Activated CD8-positive, alpha-beta T cell treated with anti-CD3 and anti-CD28 coated beads, Interleukin-2, amount 10 ng/mL, durations not matched to agents 7 days and 5 days (primary cell): ENCODE measurements around the gene MLXIP. TPM values are rescaled to one million over a fixed set of nuclear protein-coding genes. Genes with fewer than 3 reads are reported as not detected.

Experiments
- ATAC-seq: fragments of 150-1000 bp; cut with Tn5 transposase; one replicate; pipeline ENCODE4 v1.10.0; 2021; ENCODE audit warnings: moderate library complexity
- CTCF ChIA-PET: fragments of 350-600 bp; sonication (Branson Sonifier 250); formaldehyde crosslinking; loops from one replicate; lab custom pipeline; 2021; ENCODE audit warnings: antibody characterized with exemption; lab: Charles Lee
- POLR2A ChIA-PET: fragments of 350-600 bp; sonication (Branson Sonifier 250); formaldehyde crosslinking; loops from one replicate; lab custom pipeline; 2021; ENCODE audit warnings: antibody characterized with exemption; lab: Charles Lee
- DNase-seq: peaks from one replicate; pipeline ENCODE4 v3.0.0-alpha.2; 2020
- H3K27ac Mint-ChIP-seq: one replicate; pipeline ENCODE4 v1.8.0; 2021; ENCODE audit warnings: mild to moderate bottlenecking, mixed read lengths
- H3K27me3 Mint-ChIP-seq: one replicate; pipeline ENCODE4 v1.8.0; 2021; ENCODE audit warnings: low read depth, mixed read lengths
- H3K36me3 Mint-ChIP-seq: one replicate; pipeline ENCODE4 v1.8.0; 2021; ENCODE audit warnings: low read depth, mixed read lengths
- H3K4me1 Mint-ChIP-seq: one replicate; pipeline ENCODE4 v1.8.0; 2021; ENCODE audit warnings: low read depth, mixed read lengths
- H3K4me3 Mint-ChIP-seq: one replicate; pipeline ENCODE4 v1.8.0; 2021; ENCODE audit warnings: mild to moderate bottlenecking, mixed read lengths
- H3K9me3 Mint-ChIP-seq: one replicate; pipeline ENCODE4 v1.8.0; 2022; ENCODE audit warnings: mixed read lengths; ENCODE audit not compliant: insufficient read depth
- total RNA-seq, 2 experiments: library from RNA; stranded (reverse); gene quantifications; one replicate each; pipeline ENCODE4 v1.2.3, GENCODE V29; 2021

The MLXIP gene
- total RNA-seq, 2 experiments from 2014 or later = 38.8 to 42.7 TPM

GRCh38 chr12:122158700-122159285 lies 80.2 kb downstream of the MLXIP start:
- ChIA-PET POLR2A (no interaction called here), CTCF (interaction anchor here (0.7 to 3.1 kb wide), 3 partner anchors 32 to 44 kb away, joined by 3 to 14 read pairs (median 4); partner anchors contain the start of gene B3GNT4)
- Mint-ChIP-seq H3K4me3 (no peak overlapping the region), H3K27ac (no peak overlapping the region), H3K27me3 (peaks cover 5% of the 10 kb centered on the region), H3K4me1 (peaks cover 20% of the 10 kb centered on the region), H3K36me3 (no peaks in the 10 kb centered on the region), H3K9me3 (no peaks in the 10 kb centered on the region)
- no peak for DNase-seq
- ATAC-seq = no peak

GRCh38 chr12:122159882-122160281 lies 81.3 kb downstream of the MLXIP start:
- H3K9me3 Mint-ChIP-seq = no peaks in the 10 kb centered on the region
- DNase-seq (no peak), ATAC-seq (no peak)
- CTCF ChIA-PET = interaction anchor here (0.6 to 3.1 kb wide), 5 partner anchors 29 to 985 kb away, joined by 3 to 14 read pairs (median 3); partner anchors contain the start of gene B3GNT4
- peaks cover 2% of the 10 kb centered on the region for H3K27me3 Mint-ChIP-seq
- POLR2A ChIA-PET = no interaction called here
- no peaks in the 10 kb centered on the region for H3K36me3 Mint-ChIP-seq
- H3K4me3 Mint-ChIP-seq = no peak overlapping the region
- no peak overlapping the region for H3K27ac Mint-ChIP-seq
- H3K4me1 Mint-ChIP-seq = peaks cover 20% of the 10 kb centered on the region

GRCh38 chr12:122160761-122161160 lies 82.2 kb downstream of the MLXIP start:
- ChIA-PET CTCF (interaction anchor here (1.3 kb wide), 2 partner anchors 31 to 38 kb away, joined by 5 to 7 read pairs; no protein-coding TSS in a partner anchor), POLR2A (no interaction called here)
- Mint-ChIP-seq H3K27me3 (peaks cover 2% of the 10 kb centered on the region), H3K4me1 (peaks cover 20% of the 10 kb centered on the region), H3K4me3 (no peak overlapping the region), H3K9me3 (no peaks in the 10 kb centered on the region), H3K27ac (no peak overlapping the region), H3K36me3 (no peaks in the 10 kb centered on the region)
- no peak for DNase-seq
- ATAC-seq = no peak

GRCh38 chr12:122161682-122162081 lies 83.1 kb downstream of the MLXIP start:
- ATAC-seq = peak; percentile 46
- peak overlapping the region; percentile 9 for H3K4me3 Mint-ChIP-seq
- ChIA-PET CTCF (interaction anchor here (0.7 to 1.3 kb wide), 3 partner anchors 30 to 106 kb away, joined by 3 to 7 read pairs (median 5); no protein-coding TSS in a partner anchor), POLR2A (interaction anchor here (0.6 kb wide), 1 partner anchor 60 kb away, joined by 3 read pairs; no protein-coding TSS in a partner anchor)
- H3K27me3 Mint-ChIP-seq = peaks cover 2% of the 10 kb centered on the region
- DNase-seq = peak; percentile 56
- peak overlapping the region; percentile 26 for H3K27ac Mint-ChIP-seq
- H3K4me1 Mint-ChIP-seq = peaks cover 23% of the 10 kb centered on the region
- no peaks in the 10 kb centered on the region for H3K36me3 Mint-ChIP-seq
- H3K9me3 Mint-ChIP-seq = no peaks in the 10 kb centered on the region

- POLR2A ChIA-PET = no interaction called here
- H3K4me1 Mint-ChIP-seq = peaks cover 30% of the 10 kb centered on the region
- peaks cover 2% of the 10 kb centered on the region for H3K27me3 Mint-ChIP-seq
- CTCF ChIA-PET = no interaction called here
- ATAC-seq = no peak
- no peaks in the 10 kb centered on the region for H3K9me3 Mint-ChIP-seq
- no peak for DNase-seq
- H3K27ac Mint-ChIP-seq = peak overlapping the region; percentile 9
- H3K36me3 Mint-ChIP-seq = no peaks in the 10 kb centered on the region
- no peak overlapping the region for H3K4me3 Mint-ChIP-seq
Measured at GRCh38 chr12:122162976-122163375, 84.4 kb downstream of the MLXIP start.

GRCh38 chr12:122166422-122167349 lies 88.1 kb downstream of the MLXIP start:
- H3K4me1 Mint-ChIP-seq = peaks cover 28% of the 10 kb centered on the region
- CTCF ChIA-PET = interaction anchor here (1.1 to 1.3 kb wide), 2 partner anchors 22 to 43 kb away, joined by 3 to 4 read pairs; no protein-coding TSS in a partner anchor
- POLR2A ChIA-PET = interaction anchor here (0.6 kb wide), 1 partner anchor 188 kb away, joined by 6 read pairs; no protein-coding TSS in a partner anchor
- DNase-seq = peak; percentile 52
- no peaks in the 10 kb centered on the region for H3K9me3 Mint-ChIP-seq
- H3K36me3 Mint-ChIP-seq = no peaks in the 10 kb centered on the region
- H3K27me3 Mint-ChIP-seq = peaks cover 4% of the 10 kb centered on the region
- ATAC-seq = peak; percentile 77
- H3K4me3 Mint-ChIP-seq = no peak overlapping the region
- H3K27ac Mint-ChIP-seq = no peak overlapping the region

- ChIA-PET POLR2A (no interaction called here), CTCF (interaction anchor here (1.1 kb wide), 1 partner anchor 44 kb away, joined by 4 read pairs; no protein-coding TSS in a partner anchor)
- no peak overlapping the region for H3K4me3 Mint-ChIP-seq
- DNase-seq = no peak
- H3K27ac Mint-ChIP-seq = no peak overlapping the region
- H3K36me3 Mint-ChIP-seq = no peaks in the 10 kb centered on the region
- H3K27me3 Mint-ChIP-seq = peaks cover 4% of the 10 kb centered on the region
- no peaks in the 10 kb centered on the region for H3K9me3 Mint-ChIP-seq
- no peak for ATAC-seq
- H3K4me1 Mint-ChIP-seq = peaks cover 20% of the 10 kb centered on the region
Measured at GRCh38 chr12:122167356-122167925, 88.9 kb downstream of the MLXIP start.

- Mint-ChIP-seq H3K27me3 (peaks cover 10% of the 10 kb centered on the region), H3K36me3 (no peaks in the 10 kb centered on the region), H3K9me3 (no peaks in the 10 kb centered on the region), H3K27ac (no peak overlapping the region), H3K4me3 (no peak overlapping the region), H3K4me1 (peaks cover 11% of the 10 kb centered on the region)
- POLR2A ChIA-PET = no interaction called here
- CTCF ChIA-PET = no interaction called here
- DNase-seq (no peak), ATAC-seq (no peak)
Measured at GRCh38 chr12:122168492-122168891, 89.9 kb downstream of the MLXIP start.

- no peak for ATAC-seq
- Mint-ChIP-seq H3K27ac (no peak overlapping the region), H3K9me3 (no peaks in the 10 kb centered on the region), H3K27me3 (peaks cover 10% of the 10 kb centered on the region), H3K4me3 (no peak overlapping the region), H3K4me1 (peaks cover 10% of the 10 kb centered on the region), H3K36me3 (no peaks in the 10 kb centered on the region)
- ChIA-PET CTCF (no interaction called here), POLR2A (no interaction called here)
- no peak for DNase-seq
Measured at GRCh38 chr12:122171399-122171798, 92.8 kb downstream of the MLXIP start.

- Mint-ChIP-seq H3K27ac (no peak overlapping the region), H3K9me3 (no peaks in the 10 kb centered on the region), H3K4me1 (peaks cover under 1% of the 10 kb centered on the region), H3K36me3 (no peaks in the 10 kb centered on the region), H3K4me3 (no peak overlapping the region), H3K27me3 (peaks cover 10% of the 10 kb centered on the region)
- DNase-seq = no peak
- ChIA-PET POLR2A (no interaction called here), CTCF (interaction anchor here (0.7 kb wide), 1 partner anchor 18 kb away, joined by 3 read pairs; no protein-coding TSS in a partner anchor)
- ATAC-seq = no peak
Measured at GRCh38 chr12:122172262-122172939, 93.8 kb downstream of the MLXIP start.
